ENCODE results near the gene DPEP1. TPM values are rescaled to one million over a fixed set of nuclear protein-coding genes. Genes with fewer than 3 reads are reported as not detected.

The DPEP1 gene
- total RNA-seq, 1 donor from 2014 or later: not detected

- no peaks in the 10 kb centered on the region for H3K27me3 Mint-ChIP-seq (ENCODE audit: unreplicated experiment)
- peaks cover 6% of the 10 kb centered on the region for H3K4me1 Mint-ChIP-seq (ENCODE audit: unreplicated experiment)
- peaks cover 14% of the 10 kb centered on the region for H3K36me3 Mint-ChIP-seq (ENCODE audit: unreplicated experiment)
- H3K9me3 Mint-ChIP-seq (ENCODE audit: unreplicated experiment): no peaks in the 10 kb centered on the region
- TF ChIP-seq CTCF (IDR thresholded peaks at IDR 0.05): no peak
- H3K27ac Mint-ChIP-seq (ENCODE audit: unreplicated experiment): no peak overlapping the region
- DNase-seq (ENCODE audit: extremely low spot score, unreplicated experiment): no peak
- H3K4me3 Mint-ChIP-seq (ENCODE audit: unreplicated experiment): no peak overlapping the region
Measured at GRCh38 chr16:89643769-89644300, 30.4 kb downstream of the DPEP1 start.

- H3K36me3 Mint-ChIP-seq (ENCODE audit: unreplicated experiment): peaks cover 19% of the 10 kb centered on the region
- H3K27me3 Mint-ChIP-seq (ENCODE audit: unreplicated experiment): no peaks in the 10 kb centered on the region
- no peak overlapping the region for H3K27ac Mint-ChIP-seq (ENCODE audit: unreplicated experiment)
- H3K9me3 Mint-ChIP-seq (ENCODE audit: unreplicated experiment): no peaks in the 10 kb centered on the region
- no peak overlapping the region for H3K4me3 Mint-ChIP-seq (ENCODE audit: unreplicated experiment)
- no peak for DNase-seq (ENCODE audit: extremely low spot score, unreplicated experiment)
- peaks cover 6% of the 10 kb centered on the region for H3K4me1 Mint-ChIP-seq (ENCODE audit: unreplicated experiment)
- TF ChIP-seq CTCF (IDR thresholded peaks at IDR 0.05): no peak
Measured at GRCh38 chr16:89645122-89645521, 31.7 kb downstream of the DPEP1 start.

- Mint-ChIP-seq H3K9me3 (ENCODE audit: unreplicated experiment) (no peaks in the 10 kb centered on the region), H3K4me3 (ENCODE audit: unreplicated experiment) (no peak overlapping the region), H3K27ac (ENCODE audit: unreplicated experiment) (no peak overlapping the region), H3K36me3 (ENCODE audit: unreplicated experiment) (peaks cover 20% of the 10 kb centered on the region), H3K4me1 (ENCODE audit: unreplicated experiment) (peaks cover under 1% of the 10 kb centered on the region), H3K27me3 (ENCODE audit: unreplicated experiment) (no peaks in the 10 kb centered on the region)
- DNase-seq (ENCODE audit: extremely low spot score, unreplicated experiment): no peak
- no peak for TF ChIP-seq CTCF (IDR thresholded peaks at IDR 0.05)
Measured at GRCh38 chr16:89646270-89646669, 32.8 kb downstream of the DPEP1 start.

GRCh38 chr16:89646906-89647305, 33.5 kb downstream of the DPEP1 start:
- no peak overlapping the region for H3K27ac Mint-ChIP-seq (ENCODE audit: unreplicated experiment)
- H3K4me3 Mint-ChIP-seq (ENCODE audit: unreplicated experiment): no peak overlapping the region
- H3K9me3 Mint-ChIP-seq (ENCODE audit: unreplicated experiment): no peaks in the 10 kb centered on the region
- DNase-seq (ENCODE audit: extremely low spot score, unreplicated experiment): no peak
- H3K27me3 Mint-ChIP-seq (ENCODE audit: unreplicated experiment): no peaks in the 10 kb centered on the region
- H3K36me3 Mint-ChIP-seq (ENCODE audit: unreplicated experiment): peaks cover 20% of the 10 kb centered on the region
- no peak for TF ChIP-seq CTCF (IDR thresholded peaks at IDR 0.05)
- no peaks in the 10 kb centered on the region for H3K4me1 Mint-ChIP-seq (ENCODE audit: unreplicated experiment)

- Mint-ChIP-seq H3K4me1 (ENCODE audit: unreplicated experiment) (peaks cover 15% of the 10 kb centered on the region), H3K36me3 (ENCODE audit: unreplicated experiment) (peaks cover 6% of the 10 kb centered on the region), H3K4me3 (ENCODE audit: unreplicated experiment) (no peak overlapping the region), H3K9me3 (ENCODE audit: unreplicated experiment) (no peaks in the 10 kb centered on the region), H3K27me3 (ENCODE audit: unreplicated experiment) (no peaks in the 10 kb centered on the region), H3K27ac (ENCODE audit: unreplicated experiment) (no peak overlapping the region)
- no peak for DNase-seq (ENCODE audit: extremely low spot score, unreplicated experiment)
- no peak for TF ChIP-seq CTCF (IDR thresholded peaks at IDR 0.05)
Measured at GRCh38 chr16:89651584-89651983, 38.1 kb downstream of the DPEP1 start.
